H1 (cell line): ENCODE data around the gene L3HYPDH. TPM values are rescaled to one million over a fixed set of nuclear protein-coding genes. Genes with fewer than 3 reads are reported as not detected.

Experiments used
- CTCF ChIA-PET: fragments of 300-600 bp; sonication (Branson Sonifier 250); formaldehyde crosslinking; loops from one replicate; lab custom pipeline; 2021; ENCODE audit not compliant: partially characterized antibody; lab: Charles Lee
- POLR2A ChIA-PET: fragments of 300-600 bp; sonication (Branson Sonifier 250); formaldehyde crosslinking; loops from one replicate; lab custom pipeline; 2021; ENCODE audit warnings: inconsistent platforms; ENCODE audit not compliant: partially characterized antibody; lab: Charles Lee
- DNase-seq, 2 experiments: peaks; one replicate each; pipeline versions ENCODE4 v3.0.0 to v3.0.0-alpha.2; 2010 to 2022; ENCODE audit warnings: low spot score in 2 of 2, low read depth in 1 of 2, mixed read lengths in 1 of 2
- FAIRE-seq: peaks from 2 replicates; lab custom pipeline; 2011; peaks lifted over from hg19 to GRCh38; lab: Jason Lieb, UNC
- H2AFZ ChIP-seq: 2 replicates; pipeline ENCODE4 v1.8.1; 2012; ENCODE audit warnings: low read length, inconsistent platforms
- H2AK5ac ChIP-seq: 2 replicates; pipeline ENCODE4 v1.6.1; 2013; ENCODE audit warnings: low read depth, low read length
- H2BK120ac ChIP-seq: replicated peaks from 2 replicates; pipeline ENCODE3; 2013; ENCODE audit warnings: low read depth, low read length, inconsistent platforms
- H2BK12ac ChIP-seq: 2 replicates; pipeline ENCODE4 v1.6.1; 2013; ENCODE audit warnings: low read depth, low read length
- H2BK15ac ChIP-seq: 2 replicates; pipeline ENCODE4 v1.6.1; 2013; ENCODE audit warnings: low read length
- H2BK20ac ChIP-seq: 2 replicates; pipeline ENCODE4 v1.6.1; 2013; ENCODE audit warnings: low read length
- H2BK5ac ChIP-seq: 2 replicates; pipeline ENCODE4 v1.6.1; 2013; ENCODE audit warnings: low read depth, low read length
- H3K14ac ChIP-seq: 2 replicates; pipeline ENCODE4 v1.6.1; 2013; ENCODE audit warnings: inconsistent platforms; ENCODE audit not compliant: insufficient read length
- H3K18ac ChIP-seq: 2 replicates; pipeline ENCODE4 v1.6.1; 2013; ENCODE audit warnings: low read length; ENCODE audit errors: extremely low read depth
- H3K23ac ChIP-seq: 2 replicates; pipeline ENCODE4 v1.6.1; 2013; ENCODE audit warnings: inconsistent platforms; ENCODE audit not compliant: insufficient read length
- H3K23me2 ChIP-seq: 2 replicates; pipeline ENCODE4 v1.6.1; 2013; ENCODE audit warnings: low read depth, low read length
- H3K27ac ChIP-seq: 2 replicates; pipeline ENCODE4 v1.6.1; 2011; ENCODE audit warnings: low read depth, low read length, inconsistent platforms
- H3K27me3 ChIP-seq, 4 experiments: replicated peaks in 1 of 4; 1 replicate in 1 of 4; 2 replicates in 3 of 4; pipeline versions ENCODE4 v1.6.1 to v1.8.1; 2011 to 2013; ENCODE audit warnings: low read length in 3 of 4, mild to moderate bottlenecking in 3 of 4, inconsistent platforms in 2 of 4, mixed read lengths in 2 of 4, moderate library complexity in 1 of 4; ENCODE audit not compliant: control insufficient read depth in 3 of 4, insufficient read depth in 3 of 4; ENCODE audit errors: extremely low read depth in 1 of 4
- H3K36me3 ChIP-seq, 4 experiments: 2 replicates each; pipeline versions ENCODE4 v1.6.1 to v1.8.1; 2011 to 2013; ENCODE audit warnings: mild to moderate bottlenecking in 4 of 4, low read length in 3 of 4, moderate library complexity in 2 of 4, control low read depth in 1 of 4, inconsistent platforms in 1 of 4; ENCODE audit not compliant: insufficient read depth in 4 of 4, control insufficient read depth in 2 of 4
- H3K4ac ChIP-seq: replicated peaks from 2 replicates; pipeline ENCODE3; 2013; ENCODE audit warnings: low read length, low read depth, mixed read lengths, inconsistent platforms; ENCODE audit not compliant: insufficient read length
- H3K4me1 ChIP-seq, 4 experiments: replicated peaks in 1 of 4; 1 replicate in 1 of 4; 2 replicates in 3 of 4; pipeline versions ENCODE4 v1.6.1 to v1.8.1; 2011 to 2013; ENCODE audit warnings: low read length in 3 of 4, inconsistent platforms in 2 of 4, mixed read lengths in 1 of 4; ENCODE audit not compliant: insufficient read depth in 4 of 4, control insufficient read depth in 3 of 4
- H3K4me2 ChIP-seq, 2 experiments: 2 replicates each; pipeline versions ENCODE4 v1.6.1 to v1.8.1; 2011 to 2013; ENCODE audit warnings: low read depth in 2 of 2, low read length in 2 of 2, control low read depth in 1 of 2, inconsistent platforms in 1 of 2, mild to moderate bottlenecking in 1 of 2; ENCODE audit not compliant: insufficient read depth in 1 of 2
- H3K4me3 ChIP-seq, 4 experiments: fragments of 200-600, 300-600 bp in 1 of 4; sonication (generic), shearing (Covaris generic), sonication (Bioruptor Twin) in 1 of 4; 2 replicates each; pipeline versions ENCODE4 v1.5.1 to v1.8.1; 2011 to 2016; ENCODE audit warnings: low read length in 4 of 4, low read depth in 3 of 4, control low read depth in 2 of 4, inconsistent platforms in 2 of 4, mild to moderate bottlenecking in 2 of 4, mixed read lengths in 1 of 4, moderate library complexity in 1 of 4; ENCODE audit not compliant: insufficient read depth in 2 of 4; ENCODE audit errors: extremely low read depth in 1 of 4
- H3K56ac ChIP-seq: replicated peaks from 2 replicates; pipeline ENCODE3; 2013; ENCODE audit warnings: low read depth, mild to moderate bottlenecking, mixed read lengths, low read length, inconsistent platforms; ENCODE audit not compliant: insufficient read length
- H3K79me1 ChIP-seq: 2 replicates; pipeline ENCODE4 v1.6.1; 2013; ENCODE audit warnings: low read depth, low read length, control low read depth
- H3K79me2 ChIP-seq, 2 experiments: 2 replicates each; pipeline versions ENCODE4 v1.6.1 to v1.8.1; 2012 to 2013; ENCODE audit warnings: low read length in 2 of 2, mild to moderate bottlenecking in 2 of 2, inconsistent platforms in 1 of 2; ENCODE audit not compliant: insufficient read depth in 2 of 2, control insufficient read depth in 1 of 2
- H3K9ac ChIP-seq, 4 experiments: replicated peaks in 1 of 4; 1 replicate in 1 of 4; 2 replicates in 3 of 4; pipeline versions ENCODE4 v1.6.1 to v1.8.1; 2011 to 2013; ENCODE audit warnings: low read depth in 3 of 4, low read length in 3 of 4, control low read depth in 2 of 4, mild to moderate bottlenecking in 2 of 4, moderate library complexity in 2 of 4, inconsistent platforms in 1 of 4; ENCODE audit errors: extremely low read depth in 1 of 4
- H3K9me3 ChIP-seq, 2 experiments: 2 replicates each; pipeline versions ENCODE4 v1.6.1 to v1.8.1; 2012 to 2013; ENCODE audit warnings: mild to moderate bottlenecking in 2 of 2, moderate library complexity in 2 of 2, control low read depth in 1 of 2, inconsistent platforms in 1 of 2, low read depth in 1 of 2, low read length in 1 of 2, mixed read lengths in 1 of 2; ENCODE audit not compliant: insufficient read depth in 2 of 2
- H4K20me1 ChIP-seq, 2 experiments: replicated peaks in 1 of 2; 2 replicates each; pipeline versions ENCODE3 to v1.8.1; 2011 to 2013; ENCODE audit warnings: inconsistent platforms in 2 of 2, low read length in 2 of 2, mild to moderate bottlenecking in 1 of 2; ENCODE audit not compliant: insufficient read depth in 2 of 2, control insufficient read depth in 1 of 2
- H4K5ac ChIP-seq: 2 replicates; pipeline ENCODE4 v1.6.1; 2013; ENCODE audit warnings: low read length, low read depth, mixed read lengths, inconsistent platforms; ENCODE audit not compliant: insufficient read length
- H4K8ac ChIP-seq: 2 replicates; pipeline ENCODE4 v1.8.0; 2013; ENCODE audit warnings: mild to moderate bottlenecking, moderate library complexity, low read length, inconsistent platforms; ENCODE audit not compliant: insufficient read depth; ENCODE audit errors: extremely low read depth
- H4K91ac ChIP-seq: replicated peaks from 2 replicates; pipeline ENCODE3; 2013; ENCODE audit warnings: low read length, mixed read lengths, inconsistent platforms; ENCODE audit not compliant: insufficient read length
- ASH2L ChIP-seq: fragments of 200-600, 300-600 bp; sonication (generic); IDR thresholded peaks from one replicate; pipeline ENCODE4 v1.7.1; 2017; ENCODE audit warnings: low read length
- ATF2 ChIP-seq: IDR thresholded peaks from 2 replicates; pipeline ENCODE4 v1.6.1; 2012; ENCODE audit warnings: low read length, inconsistent platforms
- WGBS, 2 experiments: shearing (Covaris generic) in 1 of 2; methylation state at CpG; one replicate each; pipeline versions ENCODE4 v1.1.6 to v1.1.7; 2013 to 2015; ENCODE audit warnings: low lambda C conversion rate in 2 of 2, mixed read lengths in 2 of 2, inconsistent platforms in 1 of 2, low coverage in 1 of 2, missing lambda C conversion rate in 1 of 2; ENCODE audit not compliant: insufficient replicate concordance in 2 of 2, insufficient coverage in 1 of 2, insufficient read length in 1 of 2; ENCODE audit errors: extremely low coverage in 1 of 2, missing lambda C conversion rate in 1 of 2; 5-methylcytosine and 5-hydroxymethylcytosine counted together
- polyA plus RNA-seq, 7 experiments: library from polyadenylated mRNA; depleted of rRNA in 3 of 7; stranded (reverse) in 5 of 7; unstranded in 2 of 7; fragments of >200 nt in 5 of 7; fragments of 200-250 nt in 2 of 7; gene quantifications; 1 replicate in 5 of 7; 2 replicates in 1 of 7; 4 replicates in 1 of 7; pipeline versions ENCODE4 v1.2.1 to v1.2.3, GENCODE V29; 2011 to 2013; ENCODE audit warnings: missing spikeins in 2 of 7, mixed read lengths in 2 of 7
- total RNA-seq: library from RNA; stranded (reverse); fragmentation: NEBNext Ultra II Directional; extraction: Animal tissue kit (Norgen Biotek cat#: 25700); gene quantifications from 2 replicates; pipeline ENCODE4 v1.2.1, GENCODE V29; 2021

The L3HYPDH gene
- total and polyA plus RNA-seq, 2 of the 8 experiments (the other 6 are each of a cell fraction or from before 2014, with no cell fraction given): 11.2 to 15.8 TPM

DNA sequence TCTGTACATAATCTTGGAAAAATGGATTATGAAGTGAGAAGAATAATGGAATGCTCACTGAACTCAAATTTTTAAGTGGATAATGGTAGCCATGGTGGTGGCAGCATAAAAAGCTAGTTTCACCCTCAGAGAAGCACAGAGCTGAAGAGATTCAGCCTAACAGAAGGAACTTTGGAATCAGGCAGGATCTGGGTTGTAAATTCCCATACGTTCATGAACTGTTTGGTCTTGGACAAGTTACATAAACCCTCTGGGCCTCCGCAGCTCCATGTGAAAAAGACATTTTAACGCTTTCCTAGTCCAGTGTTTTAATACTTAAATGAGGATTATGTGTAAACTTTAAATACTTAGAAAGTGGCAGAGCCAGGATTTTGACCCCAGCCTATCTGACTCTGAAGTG lies 26.8 kb upstream of the L3HYPDH start:
- peaks cover 0 to 5% of the 10 kb centered on the region in 2 experiments; a peak in 1 of 4 replicates for H3K9me3 ChIP-seq
- no peak overlapping the region for H2BK15ac ChIP-seq
- H2BK5ac ChIP-seq: no peak overlapping the region
- H3K18ac ChIP-seq: no peak overlapping the region
- no peak overlapping the region for H3K9ac ChIP-seq
- H3K27ac ChIP-seq: no peak overlapping the region
- no peak overlapping the region for H4K91ac ChIP-seq
- no peak overlapping the region for H4K8ac ChIP-seq
- DNase-seq: no peak
- no peak overlapping the region for H3K4me2 ChIP-seq
- POLR2A ChIA-PET: no interaction called here
- no peak overlapping the region for H3K14ac ChIP-seq
- H3K36me3 ChIP-seq: no peaks in the 10 kb centered on the region
- no peaks in the 10 kb centered on the region for H3K79me2 ChIP-seq
- FAIRE-seq: no peak
- peaks cover 0 to 3% (median under 1%) of the 10 kb centered on the region in 4 experiments; a peak in 2 of 7 replicates for H3K4me1 ChIP-seq
- H3K79me1 ChIP-seq: no peaks in the 10 kb centered on the region
- no peak overlapping the region for H2BK12ac ChIP-seq
- H3K4me3 ChIP-seq: no peak overlapping the region
- H2BK20ac ChIP-seq: no peak overlapping the region
- no peak overlapping the region for H3K4ac ChIP-seq
- no peaks in the 10 kb centered on the region for H3K27me3 ChIP-seq
- H3K23ac ChIP-seq: no peak overlapping the region
- CTCF ChIA-PET: interaction anchor here (0.6 to 14.6 kb wide), 12 partner anchors 7 to 387 kb away, joined by 3 to 462 read pairs (median 6); partner anchors contain the start of genes CCDC175, JKAMP and L3HYPDH
- H2AFZ ChIP-seq: no peak overlapping the region
- 81% methylated on average over 3 of the region's 3 CpGs; no CpG with 5 or more reads in 1 of the 2 experiments for WGBS, 2 experiments
- H3K23me2 ChIP-seq: no peaks in the 10 kb centered on the region
- no peak overlapping the region for H2BK120ac ChIP-seq
- H4K20me1 ChIP-seq: no peaks in the 10 kb centered on the region
- H4K5ac ChIP-seq: no peak overlapping the region
- H2AK5ac ChIP-seq: no peak overlapping the region
- no peak overlapping the region for H3K56ac ChIP-seq
- no peak for TF ChIP-seq ASH2L
- TF ChIP-seq ATF2: no peak
